Putamen (tissue), 1 donor: ENCODE results near the gene MTERF4.

Experiments used
- DNase-seq: peaks from one replicate; pipeline ENCODE4 v3.0.0-alpha.2; 2016; ENCODE audit warnings: low spot score

The MTERF4 gene

GRCh38 chr2:241068942-241069810 is 32.9 kb downstream of the MTERF4 start:
- no peak for DNase-seq

DNA sequence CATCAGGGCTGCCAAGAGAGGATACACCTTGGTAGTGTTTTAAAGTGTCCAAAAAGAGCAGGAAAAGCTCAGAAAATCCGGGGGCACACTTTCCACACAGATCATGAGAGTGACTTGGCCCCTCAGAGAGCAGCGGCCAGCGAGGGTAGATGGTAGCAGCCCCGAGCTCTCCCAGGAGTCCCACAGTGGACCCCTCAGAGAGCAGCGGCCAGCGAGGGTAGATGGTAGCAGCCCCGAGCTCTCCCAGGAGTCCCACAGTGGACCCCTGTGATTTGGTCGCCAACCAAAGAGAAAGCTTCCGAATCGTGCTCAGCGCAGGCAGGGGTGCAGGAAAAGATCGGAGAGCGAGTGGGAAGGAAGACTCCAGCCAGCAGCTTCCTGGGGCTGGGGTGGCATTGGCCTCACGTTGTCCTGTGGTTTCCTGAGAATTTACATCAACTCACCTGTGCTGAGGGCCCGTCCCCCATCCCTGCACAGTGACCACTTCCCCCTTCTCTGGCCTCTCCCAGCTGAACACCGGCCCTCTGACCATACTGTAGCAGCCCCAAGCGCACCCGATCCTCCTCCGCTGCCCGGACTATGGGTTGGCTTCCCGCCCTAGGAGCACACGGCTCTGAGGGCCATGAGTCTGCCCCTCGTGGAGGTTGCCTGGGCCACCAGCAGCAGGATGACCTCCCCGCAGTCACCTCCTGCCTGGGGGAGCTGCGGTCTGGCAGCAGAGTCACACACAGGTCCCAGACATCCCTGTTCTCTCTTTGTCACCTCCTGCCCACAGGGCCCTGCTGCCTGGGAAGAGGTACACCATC is 33.7 kb downstream of the MTERF4 start:
- no peak for DNase-seq

DNA sequence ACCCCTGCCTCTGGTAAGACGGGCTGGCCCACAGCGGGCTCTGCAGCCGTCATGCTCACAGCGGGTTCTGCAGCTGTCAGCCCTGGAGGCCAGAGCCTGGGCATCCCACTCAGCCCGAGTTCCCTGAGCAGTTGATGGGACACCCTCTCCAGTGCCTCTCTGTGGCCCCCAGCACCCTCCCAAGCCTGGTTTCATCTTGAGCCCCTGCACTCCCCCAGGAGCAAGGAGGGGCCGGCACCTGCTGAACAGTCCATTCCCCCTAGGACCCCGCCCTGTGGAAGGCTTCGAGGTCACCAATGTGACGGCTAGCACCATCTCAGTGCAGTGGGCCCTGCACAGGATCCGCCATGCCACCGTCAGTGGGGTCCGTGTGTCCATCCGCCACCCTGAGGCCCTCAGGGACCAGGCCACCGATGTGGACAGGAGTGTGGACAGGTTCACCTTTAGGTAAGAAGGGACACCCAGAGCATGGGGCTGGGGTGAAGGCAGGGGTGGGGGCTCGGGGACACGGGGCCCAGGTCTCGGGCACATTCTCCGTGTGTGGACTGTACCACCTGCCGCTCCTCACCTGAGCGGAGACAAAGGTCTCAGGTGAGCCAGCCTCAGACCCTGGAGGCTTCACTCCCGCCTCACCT is 34.5 kb downstream of the MTERF4 start:
- DNase-seq: no peak

- DNase-seq: no peak
These were observed 35.2 kb downstream of the MTERF4 start for GRCh38 chr2:241066893-241067341.

DNA sequence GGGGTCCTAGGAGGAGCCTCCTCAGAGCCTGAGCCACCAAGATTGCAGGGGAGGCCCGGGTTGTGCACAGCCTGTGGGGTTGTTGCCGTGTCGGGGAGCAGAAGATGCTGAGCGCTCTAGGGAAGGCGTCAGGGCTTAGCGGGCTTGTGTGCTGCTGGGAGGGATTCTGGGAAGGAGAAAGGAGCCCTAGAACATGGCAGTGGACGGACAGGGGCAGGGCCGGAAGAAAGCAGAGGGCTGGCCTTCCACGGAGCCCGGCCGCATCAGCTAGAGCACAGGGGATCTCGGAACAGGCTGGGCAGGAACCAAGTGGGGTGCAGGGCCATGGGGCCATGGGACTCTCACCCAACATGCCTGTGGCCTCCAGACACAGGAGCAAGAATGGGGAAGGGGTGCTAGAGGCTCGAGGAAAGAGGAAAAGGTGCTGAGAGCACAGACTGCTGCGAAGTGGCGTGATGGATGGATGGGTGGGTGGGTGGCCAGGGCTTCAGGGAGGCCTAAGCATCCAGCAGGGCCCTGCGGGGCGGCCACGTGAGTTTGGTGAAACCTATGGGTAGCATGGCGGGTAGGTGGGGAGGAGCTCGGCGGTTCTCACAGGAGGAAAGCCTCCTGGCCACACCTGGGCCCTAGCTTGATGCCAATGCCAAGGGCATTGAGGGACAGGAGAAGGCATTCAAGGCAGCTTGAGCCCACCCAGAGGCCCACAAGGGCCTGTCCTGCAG is 35.8 kb downstream of the MTERF4 start:
- no peak for DNase-seq

- DNase-seq: no peak
These were observed 36.7 kb downstream of the MTERF4 start for GRCh38 chr2:241065355-241065803.

GRCh38 chr2:241064802-241065354 is 37.2 kb downstream of the MTERF4 start:
- DNase-seq: no peak

DNA sequence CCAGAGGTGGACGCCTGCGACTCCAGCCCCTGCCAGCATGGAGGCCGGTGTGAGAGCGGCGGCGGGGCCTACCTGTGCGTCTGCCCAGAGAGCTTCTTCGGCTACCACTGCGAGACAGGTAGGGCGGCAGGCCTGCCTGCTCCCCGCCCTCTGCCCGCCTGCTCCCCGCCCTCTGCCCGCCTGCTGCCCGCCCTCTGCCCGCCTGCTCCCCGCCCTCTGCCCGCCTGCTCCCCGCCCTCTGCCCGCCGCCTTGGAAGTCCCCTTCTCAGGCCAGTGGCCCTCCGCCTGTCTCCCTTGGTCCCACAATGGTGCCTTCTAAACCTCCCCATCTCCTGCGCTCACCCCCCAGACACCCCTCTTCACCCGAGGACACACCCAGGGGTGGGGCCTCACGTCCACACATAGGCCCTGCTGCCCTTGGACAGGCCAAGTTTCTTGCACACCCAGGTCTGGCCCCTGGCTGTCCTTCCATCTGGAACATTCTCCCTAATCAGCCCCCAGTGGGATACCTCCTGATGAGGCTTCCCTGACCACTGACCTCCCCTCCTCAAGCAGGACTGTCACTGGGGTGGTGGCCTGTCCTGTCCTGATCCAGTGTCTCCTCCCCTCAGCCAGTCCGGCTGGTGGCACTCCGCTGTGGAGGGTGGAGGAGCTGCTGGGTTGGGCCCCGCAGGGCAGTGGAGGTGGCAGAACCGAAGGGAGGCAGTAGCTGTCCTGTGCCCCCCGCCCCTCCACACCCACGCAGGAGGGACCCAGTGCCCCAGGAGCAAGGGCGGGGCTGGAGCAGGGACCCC is 37.9 kb downstream of the MTERF4 start:
- DNase-seq: no peak

DNA sequence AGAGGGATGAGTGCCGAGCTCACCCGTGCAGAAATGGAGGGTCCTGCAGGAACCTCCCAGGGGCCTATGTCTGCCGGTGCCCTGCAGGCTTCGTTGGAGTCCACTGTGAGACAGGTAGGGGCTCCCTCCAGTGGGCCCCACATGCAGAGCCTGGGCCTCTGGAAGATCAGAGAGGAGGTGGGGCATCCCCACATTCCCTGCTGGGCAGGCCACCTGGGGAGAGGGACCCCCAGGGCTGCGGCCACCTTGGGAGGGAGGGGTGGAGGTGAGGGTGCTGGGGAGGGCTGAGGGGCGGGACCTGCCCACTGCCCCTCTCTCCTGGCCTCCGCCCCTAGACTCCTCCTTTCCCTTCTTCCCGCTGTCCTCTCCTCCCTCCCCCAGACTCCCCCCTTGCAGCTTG is 38.5 kb downstream of the MTERF4 start:
- no peak for DNase-seq

GRCh38 chr2:241063093-241063551 is 39.0 kb downstream of the MTERF4 start:
- no peak for DNase-seq

DNA sequence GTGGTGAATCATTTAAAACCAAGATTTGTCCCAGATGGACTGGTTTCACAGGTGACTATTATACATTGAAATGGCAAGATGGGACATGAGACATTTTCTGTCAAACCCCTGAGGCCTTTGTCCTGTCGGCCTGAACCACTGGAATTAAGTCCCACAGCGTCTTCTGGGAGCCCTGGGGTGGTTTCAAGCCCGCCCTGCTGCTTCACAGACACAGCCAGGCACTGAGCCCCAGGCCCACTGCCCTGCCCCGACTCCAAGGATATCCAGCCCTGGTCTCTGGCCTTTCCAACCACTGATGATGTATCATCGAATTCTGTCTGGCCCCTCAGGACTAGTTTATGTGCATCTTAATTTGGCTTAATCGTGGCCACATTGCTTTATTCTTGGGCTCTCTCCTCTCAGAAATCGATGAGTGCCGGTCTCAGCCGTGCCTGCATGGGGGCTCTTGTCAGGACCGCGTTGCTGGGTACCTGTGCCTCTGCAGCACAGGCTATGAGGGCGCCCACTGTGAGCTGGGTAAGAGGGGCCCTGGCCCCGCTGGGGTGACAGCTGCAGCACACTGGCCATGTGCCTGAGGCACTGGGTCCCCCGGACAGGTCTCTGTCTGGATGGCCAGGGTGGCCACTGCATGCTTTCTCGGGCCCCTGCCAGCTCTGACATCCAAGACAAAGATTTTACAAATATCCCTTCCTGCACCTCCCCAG is 39.5 kb downstream of the MTERF4 start:
- no peak for DNase-seq

GRCh38 chr2:241061275-241061674 is 40.8 kb downstream of the MTERF4 start:
- no peak for DNase-seq

DNA sequence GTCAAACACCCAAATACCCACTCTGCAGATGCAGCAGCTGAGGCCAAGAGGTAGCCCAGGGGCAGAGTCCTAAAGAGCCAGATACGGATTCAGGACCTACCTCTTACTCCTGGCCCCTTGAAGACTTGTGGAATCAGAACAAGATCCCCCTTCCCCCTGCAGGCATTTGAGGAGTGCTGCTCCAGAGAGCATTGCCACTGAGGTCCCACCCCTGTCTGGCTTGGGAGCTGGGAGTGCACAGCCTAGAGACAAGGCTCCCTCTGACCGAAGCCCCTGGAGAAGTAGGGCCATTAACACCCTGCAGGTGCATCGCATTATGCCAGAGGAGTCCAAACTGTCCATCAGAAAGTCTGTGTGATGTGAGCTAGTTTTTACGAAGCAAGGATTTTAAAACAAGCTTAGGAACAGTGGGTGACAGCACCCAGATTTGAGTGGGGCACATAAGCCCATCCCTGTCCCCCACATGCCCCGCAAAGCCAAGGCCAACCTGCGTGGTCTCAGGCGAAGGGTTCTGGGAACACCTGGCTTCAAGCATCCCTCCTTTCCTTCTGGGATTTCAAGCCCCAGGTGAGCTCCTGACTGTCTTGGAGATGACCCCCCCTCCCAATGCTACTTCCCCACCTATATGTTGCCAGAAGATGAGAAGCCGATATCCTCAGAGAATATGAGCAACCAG is 48.4 kb downstream of the MTERF4 start:
- DNase-seq: no peak

DNA sequence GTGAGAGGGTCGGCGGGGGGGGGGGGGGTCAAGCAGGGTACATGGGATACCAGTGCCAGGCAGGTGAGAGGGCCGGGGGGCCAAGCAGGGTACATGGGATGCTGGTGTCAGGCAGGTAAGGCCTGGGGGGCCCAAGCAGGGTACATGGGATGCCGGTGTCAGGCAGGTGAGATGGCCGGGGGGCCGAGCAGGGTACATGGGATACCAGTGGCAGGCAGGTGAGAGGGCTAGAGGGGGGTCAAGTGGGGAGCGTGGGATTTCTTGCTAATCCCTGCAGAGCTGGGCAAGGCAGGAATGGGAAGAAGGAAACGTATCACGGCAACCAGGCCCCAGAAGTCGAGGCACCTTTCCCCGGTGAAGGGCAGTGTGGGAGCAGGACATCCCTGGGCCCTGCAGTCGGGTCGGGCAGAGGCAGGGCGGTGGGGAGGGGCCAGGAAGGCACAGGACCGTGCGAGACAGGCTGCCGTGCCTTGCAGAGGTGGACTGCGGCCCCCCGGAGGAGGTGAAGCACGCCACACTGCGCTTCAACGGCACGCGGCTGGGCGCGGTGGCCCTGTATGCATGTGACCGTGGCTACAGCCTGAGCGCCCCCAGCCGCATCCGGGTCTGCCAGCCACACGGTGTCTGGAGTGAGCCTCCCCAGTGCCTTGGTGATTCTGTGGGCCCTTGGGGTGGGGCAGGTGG is 49.3 kb downstream of the MTERF4 start:
- DNase-seq: no peak

GRCh38 chr2:241051578-241052487 is 50.3 kb downstream of the MTERF4 start:
- DNase-seq: no peak

DNA sequence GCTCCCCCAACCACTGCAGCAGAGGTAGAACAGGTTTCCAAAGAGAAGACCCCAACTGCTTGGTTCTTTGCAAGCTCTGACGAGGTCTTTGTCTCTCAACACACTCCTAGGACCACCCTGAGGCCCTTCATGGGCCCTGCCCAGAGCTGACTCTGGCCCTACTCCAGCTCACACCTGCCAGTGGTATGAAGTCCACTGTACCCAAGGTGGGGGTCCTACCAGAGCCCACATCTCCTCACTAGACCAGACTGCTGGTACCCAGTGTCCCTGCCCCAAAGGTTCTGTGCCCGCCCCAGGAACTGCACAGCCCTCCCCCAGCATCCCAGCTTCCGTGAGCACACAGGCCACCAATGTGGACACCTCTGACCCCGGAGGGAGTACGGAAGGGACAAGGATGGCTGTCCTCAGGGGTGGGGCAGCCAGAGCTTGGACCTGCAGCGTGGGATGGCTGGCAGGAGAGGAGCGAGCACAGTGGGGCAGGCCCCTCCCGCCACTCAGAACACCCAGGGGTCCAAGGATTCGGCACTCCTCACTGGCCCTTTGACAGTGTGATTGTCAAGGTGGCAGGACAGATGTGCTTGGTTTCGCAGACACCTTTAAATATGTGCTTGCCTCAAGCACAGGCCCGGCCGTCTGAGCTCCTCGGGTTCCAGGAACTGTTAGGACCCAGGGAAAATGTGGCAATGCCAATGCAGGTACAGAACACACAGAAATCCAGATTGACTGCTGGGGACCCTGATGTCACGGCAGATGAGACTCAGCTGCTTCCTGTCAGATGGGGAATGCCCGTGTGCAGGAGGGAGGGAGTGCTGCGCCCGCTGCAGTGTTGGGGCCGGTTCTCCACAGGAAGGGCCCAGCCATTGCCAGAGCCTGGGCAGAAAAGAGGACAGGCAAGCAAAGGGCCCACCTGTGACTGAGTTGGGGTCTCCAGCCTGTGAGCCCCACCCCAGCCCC is 51.2 kb downstream of the MTERF4 start:
- DNase-seq: no peak
